ENCODE results near the gene STIM1. TPM values are rescaled to one million over a fixed set of nuclear protein-coding genes. Genes with fewer than 3 reads are reported as not detected.
A peak's percentile ranks its signal among the peaks of the same experiment; 100 is the strongest.

The STIM1 gene
- total RNA-seq, 4 donors from 2014 or later, result 36.3 to 158 (median 46.1) TPM

GRCh38 chr11:3866836-3867208 is 11.4 kb downstream of the STIM1 start:
- Histone ChIP-seq H3K27ac (peak overlapping the region in 3 of 4 donors; percentile 57 to 63 (median 61)), H3K27me3 (no peaks in the 10 kb centered on the region), H3K9me3 (no peaks in the 10 kb centered on the region), H3K36me3 (no peaks in the 10 kb centered on the region), H3K4me1 (peaks cover 0 to 42% (median 26%) of the 10 kb centered on the region in 4 donors), H3K4me3 (no peak overlapping the region)
- no peak for DNase-seq
- TF ChIP-seq POLR2A (IDR thresholded peaks at IDR 0.05) (no peak), CTCF (IDR thresholded peaks at IDR 0.05) (no peak)

DNA sequence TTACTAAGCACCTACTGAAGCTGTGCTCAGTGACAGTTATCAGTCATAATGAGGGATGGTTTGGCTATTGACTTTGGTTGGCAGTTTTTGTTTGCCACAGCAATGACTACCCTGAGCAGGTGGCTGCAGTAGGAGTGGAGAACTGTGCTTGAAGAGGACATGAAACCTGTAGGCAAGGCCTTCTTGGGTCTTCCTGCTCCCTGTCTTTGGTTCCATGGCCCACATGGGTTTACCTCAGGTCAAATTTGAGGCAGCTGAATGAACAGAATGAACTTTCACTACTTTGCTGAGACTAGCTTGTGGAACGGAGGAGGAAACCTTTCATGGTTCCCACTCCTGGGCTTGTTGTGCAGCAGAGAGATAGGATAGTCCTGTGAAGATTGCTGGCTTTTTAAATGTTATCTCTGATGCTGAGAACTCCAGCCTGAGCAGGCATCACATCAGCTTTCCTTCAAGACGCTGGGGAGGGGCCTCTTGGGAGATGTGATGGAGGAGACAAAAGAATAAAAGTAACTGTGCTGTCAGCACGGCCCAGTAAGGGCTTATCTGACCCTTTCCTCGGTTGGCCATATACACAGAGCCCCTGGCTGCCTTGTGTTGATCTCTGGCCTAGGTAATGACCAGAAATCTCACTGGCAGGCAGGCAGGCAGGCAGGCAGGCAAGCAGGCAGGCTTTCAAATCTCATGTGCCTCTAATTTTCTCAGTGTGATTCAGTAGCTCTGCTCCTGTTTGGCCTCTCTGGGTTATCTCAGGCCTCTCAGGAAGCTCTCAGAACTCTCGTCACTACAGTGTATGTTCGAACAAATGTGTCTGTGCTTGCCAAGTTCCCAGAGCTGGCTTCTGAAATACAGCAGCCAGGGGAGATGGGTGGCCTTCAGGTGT is 12.0 kb downstream of the STIM1 start:
- Histone ChIP-seq H3K27ac (peak overlapping the region in 3 of 4 donors; percentile 57 to 63 (median 61)), H3K4me3 (no peak overlapping the region), H3K36me3 (no peaks in the 10 kb centered on the region), H3K27me3 (no peaks in the 10 kb centered on the region), H3K9me3 (no peaks in the 10 kb centered on the region), H3K4me1 (peaks cover 0 to 42% (median 26%) of the 10 kb centered on the region in 4 donors)
- TF ChIP-seq POLR2A (IDR thresholded peaks at IDR 0.05), result no peak
- no peak for TF ChIP-seq CTCF (IDR thresholded peaks at IDR 0.05)
- peak in 1 of 3 donors; percentile 60 for DNase-seq

DNA sequence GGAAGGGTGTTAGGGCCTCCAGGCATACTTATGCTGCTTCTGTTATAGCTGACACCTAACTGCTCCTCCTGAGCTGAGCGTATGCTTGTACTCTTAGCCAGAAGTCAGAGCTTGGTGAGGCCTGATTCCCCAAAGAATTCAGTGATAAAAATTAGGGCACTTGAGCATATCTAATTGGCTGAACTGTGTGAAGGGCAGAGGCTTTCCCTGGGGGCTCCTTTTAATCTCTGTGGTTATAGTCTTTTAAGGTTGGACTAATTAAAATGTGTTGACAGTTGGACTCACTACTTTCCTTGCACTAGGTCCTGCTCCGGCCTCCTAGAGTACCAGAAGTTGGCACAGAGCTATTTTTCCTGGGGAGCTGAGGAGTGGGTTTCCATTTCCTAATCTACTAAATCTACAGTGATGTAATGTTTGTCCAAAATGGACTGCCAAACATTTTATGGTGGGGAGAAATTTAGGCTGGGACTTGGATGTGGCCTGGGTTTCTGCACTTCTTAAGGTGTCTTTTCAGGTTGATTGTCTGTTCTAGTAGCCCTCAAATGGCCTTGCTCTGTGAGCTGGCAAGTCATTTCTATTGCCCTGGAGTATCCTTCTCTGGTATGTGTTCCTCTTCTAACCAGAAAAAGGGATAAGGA is 18.4 kb downstream of the STIM1 start:
- peaks cover 0 to 11% (median 6%) of the 10 kb centered on the region in 4 donors for H3K4me1 ChIP-seq
- H3K9me3 ChIP-seq, result no peaks in the 10 kb centered on the region
- no peak for TF ChIP-seq CTCF (IDR thresholded peaks at IDR 0.05)
- TF ChIP-seq POLR2A (IDR thresholded peaks at IDR 0.05), result no peak
- H3K36me3 ChIP-seq, result no peaks in the 10 kb centered on the region
- no peak overlapping the region for H3K27ac ChIP-seq
- no peak for DNase-seq
- H3K4me3 ChIP-seq, result no peak overlapping the region
- no peaks in the 10 kb centered on the region for H3K27me3 ChIP-seq

DNA sequence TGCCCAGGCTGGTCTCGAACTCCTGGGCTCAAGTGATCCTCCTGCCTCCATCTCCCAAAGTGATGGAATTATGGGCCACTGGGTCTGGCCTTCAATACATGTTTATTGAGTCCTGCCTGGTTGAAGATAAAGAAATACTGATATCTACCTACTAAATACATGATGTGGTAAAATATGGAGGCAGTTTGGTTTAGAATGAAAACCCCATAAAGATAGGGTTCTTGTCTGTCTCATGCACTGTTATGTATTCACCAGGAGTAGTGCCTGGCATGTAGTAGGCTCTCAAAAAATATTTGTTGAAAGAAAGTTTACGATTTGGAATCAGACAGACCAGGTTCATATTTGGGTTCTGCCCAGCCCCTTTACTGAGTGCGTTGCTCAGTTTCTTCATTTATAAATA is 21.1 kb downstream of the STIM1 start:
- TF ChIP-seq POLR2A (IDR thresholded peaks at IDR 0.05), result no peak
- no peak for TF ChIP-seq CTCF (IDR thresholded peaks at IDR 0.05)
- Histone ChIP-seq H3K27ac (peak overlapping the region in 1 of 4 donors; percentile 25), H3K4me3 (no peak overlapping the region), H3K36me3 (no peaks in the 10 kb centered on the region), H3K9me3 (no peaks in the 10 kb centered on the region), H3K27me3 (no peaks in the 10 kb centered on the region), H3K4me1 (peaks cover 0 to 34% (median 20%) of the 10 kb centered on the region in 4 donors)
- DNase-seq, result no peak

DNA sequence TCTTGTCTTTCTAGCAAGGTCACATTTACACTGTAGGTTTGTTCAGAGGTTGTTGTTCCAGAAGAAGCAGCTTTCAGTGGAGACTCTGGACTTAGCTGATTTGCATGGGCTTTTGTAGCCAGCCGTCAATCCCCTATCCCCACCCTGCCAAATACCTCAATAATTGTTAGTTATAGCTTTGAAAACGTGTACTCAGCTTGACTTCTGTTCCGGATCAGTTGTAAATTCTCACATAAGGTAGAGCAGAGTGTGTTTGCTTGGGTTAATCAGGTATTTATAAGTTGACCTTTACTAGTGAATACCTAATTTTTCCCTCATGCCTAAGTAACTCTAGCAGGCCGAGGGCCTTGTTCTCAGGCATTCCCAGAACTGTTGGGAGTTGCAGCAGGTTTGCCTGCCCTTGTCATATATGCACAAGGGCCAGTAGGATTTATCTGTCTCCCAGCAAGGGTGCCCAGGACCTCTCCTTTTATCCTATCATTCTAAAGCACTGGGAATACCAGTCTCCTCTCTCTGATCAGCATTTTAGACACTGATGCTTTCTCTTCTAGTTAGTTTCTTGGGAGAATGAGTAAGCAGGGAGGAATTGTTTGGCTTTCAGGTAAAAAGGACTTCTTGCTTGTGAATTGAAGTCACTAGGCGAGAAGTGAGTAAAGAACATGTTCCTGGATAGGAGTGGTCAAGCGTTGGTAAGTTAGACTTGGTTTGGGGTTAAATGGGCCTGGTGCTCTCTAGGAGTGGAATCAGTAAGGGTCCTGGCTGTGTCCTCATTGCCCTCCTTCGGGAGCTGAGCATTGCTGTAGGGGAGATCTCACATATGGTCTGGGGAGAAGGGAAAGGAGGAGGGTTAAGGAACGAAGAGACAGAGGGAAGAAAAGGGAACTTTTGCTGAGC is 22.1 kb downstream of the STIM1 start:
- Histone ChIP-seq H3K27me3 (no peaks in the 10 kb centered on the region), H3K36me3 (no peaks in the 10 kb centered on the region), H3K27ac (no peak overlapping the region), H3K4me1 (peaks cover 0 to 34% (median 20%) of the 10 kb centered on the region in 4 donors), H3K9me3 (no peaks in the 10 kb centered on the region), H3K4me3 (no peak overlapping the region)
- TF ChIP-seq POLR2A (IDR thresholded peaks at IDR 0.05) (no peak), CTCF (IDR thresholded peaks at IDR 0.05) (no peak)
- DNase-seq, result no peak

Measured in Peyer's patch (tissue), 4 donors.